GM12874 (cell line): Measurements from ENCODE around the gene TADA3.

Source experiments
- CTCF ChIP-seq: IDR thresholded peaks from 2 replicates; pipeline ENCODE4 v1.5.1; 2011; ENCODE audit warnings: low read depth, mild to moderate bottlenecking, control low read depth, low read length, moderate library complexity; ENCODE audit not compliant: insufficient read depth

The TADA3 gene

GRCh38 chr3:9787714-9788113, 4.6 kb downstream of the TADA3 start:
- no peak for TF ChIP-seq CTCF

- peak; percentile 63 for TF ChIP-seq CTCF
Measured at GRCh38 chr3:9786825-9787669, 5.2 kb downstream of the TADA3 start.

- TF ChIP-seq CTCF, result no peak
Measured at GRCh38 chr3:9786209-9786739, 6.0 kb downstream of the TADA3 start.

- TF ChIP-seq CTCF, result no peak
Measured at GRCh38 chr3:9785602-9786001, 6.7 kb downstream of the TADA3 start.

- TF ChIP-seq CTCF, result no peak
Measured at GRCh38 chr3:9784965-9785364, 7.3 kb downstream of the TADA3 start.

- TF ChIP-seq CTCF, result no peak
Measured at GRCh38 chr3:9783954-9784353, 8.3 kb downstream of the TADA3 start.

- no peak for TF ChIP-seq CTCF
Measured at GRCh38 chr3:9782770-9783169, 9.5 kb downstream of the TADA3 start.
